Measurements from ENCODE around the gene PCDH9.

Gene PCDH9

GRCh38 chr13:67015976-67016600, 214.0 kb downstream of the PCDH9 start:
- DNase-seq = no peak

GRCh38 chr13:67014399-67014798, 215.7 kb downstream of the PCDH9 start:
- no peak for DNase-seq

- DNase-seq = no peak
These were observed 216.4 kb downstream of the PCDH9 start for GRCh38 chr13:67013709-67014108.

- no peak for DNase-seq
These were observed 222.0 kb downstream of the PCDH9 start for GRCh38 chr13:67008075-67008668.

- DNase-seq = no peak
These were observed 225.6 kb downstream of the PCDH9 start for GRCh38 chr13:67004511-67004910.

GRCh38 chr13:67003743-67004142, 226.4 kb downstream of the PCDH9 start:
- DNase-seq = no peak

GRCh38 chr13:67001363-67001762, 228.8 kb downstream of the PCDH9 start:
- no peak for DNase-seq

GRCh38 chr13:66996503-66996902, 233.6 kb downstream of the PCDH9 start:
- no peak for DNase-seq

GRCh38 chr13:66995203-66995611, 234.9 kb downstream of the PCDH9 start:
- no peak for DNase-seq

GRCh38 chr13:66994517-66995202, 235.5 kb downstream of the PCDH9 start:
- DNase-seq = no peak

GRCh38 chr13:66994097-66994496, 236.0 kb downstream of the PCDH9 start:
- DNase-seq = no peak

GRCh38 chr13:66992719-66993118, 237.4 kb downstream of the PCDH9 start:
- DNase-seq = no peak

GRCh38 chr13:66992183-66992582, 238.0 kb downstream of the PCDH9 start:
- DNase-seq = no peak

- no peak for DNase-seq
These were observed 245.9 kb downstream of the PCDH9 start for GRCh38 chr13:66984241-66984640.

GRCh38 chr13:66981912-66982311, 248.2 kb downstream of the PCDH9 start:
- DNase-seq = no peak

GRCh38 chr13:66977161-66977560, 253.0 kb downstream of the PCDH9 start:
- no peak for DNase-seq

GRCh38 chr13:66974889-66975288, 255.2 kb downstream of the PCDH9 start:
- no peak for DNase-seq

- DNase-seq = no peak
These were observed 256.0 kb downstream of the PCDH9 start for GRCh38 chr13:66974174-66974573.

- no peak for DNase-seq
These were observed 257.5 kb downstream of the PCDH9 start for GRCh38 chr13:66972659-66973058.

- no peak for DNase-seq
These were observed 259.1 kb downstream of the PCDH9 start for GRCh38 chr13:66971004-66971403.

GRCh38 chr13:66969291-66969690, 260.8 kb downstream of the PCDH9 start:
- DNase-seq = no peak

GRCh38 chr13:66967811-66968597, 262.1 kb downstream of the PCDH9 start:
- DNase-seq = no peak

GRCh38 chr13:66965181-66965580, 265.0 kb downstream of the PCDH9 start:
- DNase-seq = no peak

GRCh38 chr13:66962953-66963352, 267.2 kb downstream of the PCDH9 start:
- no peak for DNase-seq

All from NCI-H510A (cell line).